Activated CD8-positive, alpha-beta memory T cell treated with anti-CD3 and anti-CD28 coated beads, Interleukin-2, amount 10 ng/mL, durations not matched to agents 7 days and 5 days (primary cell): ENCODE results near the gene TGFB1. TPM values are rescaled to one million over a fixed set of nuclear protein-coding genes. Genes with fewer than 3 reads are reported as not detected.
A peak's percentile ranks its signal among the peaks of the same experiment; 100 is the strongest.

Source experiments
- ATAC-seq: fragments of 150-1000 bp; cut with Tn5 transposase; one replicate; pipeline ENCODE4 v1.10.0; 2021; ENCODE audit warnings: moderate library complexity
- CTCF ChIA-PET: fragments of 350-600 bp; sonication (Branson Sonifier 250); formaldehyde crosslinking; loops from one replicate; lab custom pipeline; 2021; ENCODE audit warnings: antibody characterized with exemption; lab: Charles Lee
- DNase-seq: peaks from one replicate; pipeline ENCODE4 v3.0.0-alpha.2; 2020
- H3K27ac Mint-ChIP-seq: one replicate; pipeline ENCODE4 v1.8.0; 2021; ENCODE audit warnings: mild to moderate bottlenecking, mixed read lengths
- H3K27me3 Mint-ChIP-seq: one replicate; pipeline ENCODE4 v1.8.0; 2021; ENCODE audit warnings: mixed read lengths
- H3K36me3 Mint-ChIP-seq: one replicate; pipeline ENCODE4 v1.8.0; 2021; ENCODE audit warnings: mild to moderate bottlenecking, mixed read lengths
- H3K4me1 Mint-ChIP-seq: one replicate; pipeline ENCODE4 v1.8.0; 2021; ENCODE audit warnings: mixed read lengths
- H3K4me3 Mint-ChIP-seq: one replicate; pipeline ENCODE4 v1.8.0; 2021; ENCODE audit warnings: mild to moderate bottlenecking, moderate library complexity, mixed read lengths
- H3K9me3 Mint-ChIP-seq: one replicate; pipeline ENCODE4 v1.8.0; 2022; ENCODE audit warnings: low read depth, mixed read lengths
- total RNA-seq, 2 experiments: library from RNA; stranded (reverse); gene quantifications; one replicate each; pipeline ENCODE4 v1.2.3, GENCODE V29; 2021

The TGFB1 gene
- total RNA-seq, 2 experiments from 2014 or later, result 171 to 179 TPM

DNA sequence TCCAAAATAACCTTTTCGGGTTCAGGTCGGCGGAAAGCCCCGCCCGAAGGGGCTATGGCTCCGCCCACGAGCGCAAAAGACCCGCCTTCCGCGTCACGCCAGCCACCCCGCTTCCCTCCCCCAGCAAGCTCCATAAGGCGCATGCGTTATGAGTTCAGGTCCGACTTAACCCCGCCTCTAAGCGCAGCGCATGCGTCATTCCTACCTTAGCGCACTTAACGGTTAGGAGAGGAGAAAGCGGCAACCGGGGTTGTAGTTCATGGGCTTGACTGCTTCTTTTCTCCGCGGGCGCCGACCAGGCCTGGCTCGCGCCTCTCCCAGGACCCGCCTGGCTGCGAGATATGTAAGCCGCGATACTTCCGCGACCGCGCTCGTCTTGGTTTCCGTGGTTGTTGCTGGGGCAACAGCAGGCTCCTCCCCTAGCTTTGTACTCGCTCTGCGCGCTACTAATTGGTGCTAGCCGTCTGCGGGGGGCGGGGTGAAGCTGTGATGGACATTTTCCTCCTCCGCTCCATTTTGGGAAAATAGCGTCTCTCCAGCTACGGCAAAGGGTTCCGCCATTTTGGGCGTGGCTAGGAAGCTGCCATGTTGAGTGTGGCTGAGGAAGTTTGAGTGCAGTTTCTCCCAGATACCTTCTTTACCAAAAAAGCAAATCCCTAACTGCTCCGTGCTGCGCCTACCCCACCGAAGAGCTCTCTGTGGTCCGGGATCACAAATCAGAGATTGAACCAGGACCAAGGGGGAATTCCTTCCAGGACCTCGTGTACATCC, 10.2 kb upstream of the TGFB1 start, which contains the start of gene B9D2:
Gene B9D2, minus strand, starts transcription at position 397 of the 771 bp plus-strand sequence. CDS start 630 bp downstream, outside the sequence.
- CTCF ChIA-PET, result interaction anchor here (0.7 to 4.7 kb wide), 13 partner anchors 9 to 765 kb away, joined by 3 to 51 read pairs (median 4); partner anchors contain the start of genes DMAC2 and TGFB1
- H3K9me3 Mint-ChIP-seq, result no peaks in the 10 kb centered on the region

DNA sequence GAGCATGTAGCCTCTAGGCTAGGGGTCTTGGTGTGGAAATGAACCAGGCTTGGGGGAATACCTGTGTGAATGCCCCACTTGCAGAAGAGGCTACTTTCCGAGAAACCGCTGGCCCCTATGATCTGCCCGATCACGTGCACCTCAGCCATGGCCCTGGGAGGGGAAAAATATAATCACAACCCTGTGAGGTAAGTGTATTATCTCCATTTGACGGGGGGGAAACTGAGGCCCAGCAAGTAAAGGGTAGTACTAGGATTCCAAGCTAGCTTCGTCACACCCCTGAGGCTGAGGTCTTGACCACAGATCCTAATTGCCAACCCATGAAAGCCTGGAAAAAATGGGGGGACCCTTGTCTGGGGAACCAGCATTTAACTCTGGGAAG, 9.6 kb upstream of the TGFB1 start:
- peak overlapping the region; percentile 95 for H3K27ac Mint-ChIP-seq
- peaks cover 2% of the 10 kb centered on the region for H3K36me3 Mint-ChIP-seq
- H3K4me3 Mint-ChIP-seq, result peak overlapping the region; percentile 90
- H3K9me3 Mint-ChIP-seq, result no peaks in the 10 kb centered on the region
- ATAC-seq (no peak), DNase-seq (peak; percentile 41)
- CTCF ChIA-PET, result interaction anchor here (0.7 to 4.7 kb wide), 11 partner anchors 8 to 101 kb away, joined by 3 to 51 read pairs (median 11); partner anchors contain the start of genes DMAC2 and TGFB1
- peaks cover 30% of the 10 kb centered on the region for H3K4me1 Mint-ChIP-seq
- H3K27me3 Mint-ChIP-seq, result no peaks in the 10 kb centered on the region

More for the DNA sequence above, 10.2 kb upstream of the TGFB1 start, which contains the start of gene B9D2:
- peak within 1 kb of the TSS; percentile 90 for H3K4me3 Mint-ChIP-seq
- DNase-seq, result peak; percentile 99
- peak; percentile 95 for ATAC-seq
- no peaks in the 10 kb centered on the region for H3K27me3 Mint-ChIP-seq
- H3K36me3 Mint-ChIP-seq, result peaks cover 2% of the 10 kb centered on the region
- H3K27ac Mint-ChIP-seq, result peak within 1 kb of the TSS; percentile 95
- peaks cover 27% of the 10 kb centered on the region for H3K4me1 Mint-ChIP-seq

DNA sequence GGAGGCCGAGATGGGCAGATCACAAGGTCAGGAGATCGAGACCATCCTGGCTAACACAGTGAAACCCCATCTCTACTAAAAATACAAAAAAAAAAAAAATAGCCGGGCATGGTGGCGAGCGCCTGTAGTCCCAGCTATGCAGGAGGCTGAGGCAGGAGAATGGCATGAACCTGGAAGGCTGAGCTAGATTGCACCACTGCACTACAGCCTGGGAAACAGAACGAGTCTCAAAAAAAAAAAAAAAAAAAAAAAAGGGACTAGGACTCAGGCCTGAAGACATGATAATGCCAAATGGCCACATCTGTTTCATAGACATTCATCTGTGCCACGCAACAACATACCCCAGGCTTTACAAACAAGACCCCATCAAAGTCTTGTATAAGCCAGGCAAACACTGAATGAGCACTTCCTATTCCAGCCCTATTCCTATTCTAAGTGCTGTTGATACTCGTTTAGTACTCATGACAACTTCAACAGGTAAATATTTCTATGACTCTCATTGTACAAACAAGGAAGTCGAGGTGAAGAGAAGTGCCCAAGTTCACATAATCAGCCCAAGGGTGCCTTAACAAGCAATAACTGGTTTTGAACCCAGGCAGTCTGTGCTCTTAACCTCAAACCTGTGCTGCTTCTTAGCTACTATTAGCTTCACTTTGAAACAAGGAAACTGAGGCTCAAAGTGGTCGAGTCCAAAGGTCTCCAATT, 8.6 kb upstream of the TGFB1 start:
- Mint-ChIP-seq H3K9me3 (no peaks in the 10 kb centered on the region), H3K27me3 (no peaks in the 10 kb centered on the region), H3K4me1 (peaks cover 38% of the 10 kb centered on the region), H3K36me3 (peaks cover 2% of the 10 kb centered on the region), H3K27ac (peak overlapping the region; percentile 95), H3K4me3 (no peak overlapping the region)
- CTCF ChIA-PET, result interaction anchor here (3.1 to 4.7 kb wide), 2 partner anchors 10 to 13 kb away, joined by 11 to 51 read pairs; partner anchors contain the start of gene TGFB1
- ATAC-seq (no peak), DNase-seq (no peak)

DNA sequence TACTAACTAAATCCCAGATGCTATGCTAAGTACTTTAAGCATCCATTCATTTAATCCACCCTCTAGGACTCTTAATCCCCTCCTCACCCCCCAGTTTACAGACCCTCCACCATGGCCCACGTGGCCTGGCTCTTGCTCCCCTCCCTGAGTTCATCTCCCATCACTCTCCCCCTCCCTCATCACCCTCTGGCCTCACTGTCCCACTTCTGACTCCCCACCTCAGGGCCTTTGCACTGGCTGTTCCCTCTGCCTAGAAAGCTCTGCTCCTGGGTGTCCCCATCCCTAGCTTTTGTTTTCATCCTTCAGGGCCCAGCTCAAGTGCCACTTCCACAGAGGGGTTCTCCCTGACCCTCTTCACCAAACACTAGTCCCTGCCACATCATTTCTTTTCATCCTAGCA, 6.0 kb upstream of the TGFB1 start:
- CTCF ChIA-PET, result no interaction called here
- Mint-ChIP-seq H3K36me3 (peaks cover 4% of the 10 kb centered on the region), H3K4me1 (peaks cover 52% of the 10 kb centered on the region), H3K27ac (no peak overlapping the region), H3K27me3 (no peaks in the 10 kb centered on the region), H3K9me3 (no peaks in the 10 kb centered on the region), H3K4me3 (no peak overlapping the region)
- no peak for DNase-seq
- ATAC-seq, result no peak

DNA sequence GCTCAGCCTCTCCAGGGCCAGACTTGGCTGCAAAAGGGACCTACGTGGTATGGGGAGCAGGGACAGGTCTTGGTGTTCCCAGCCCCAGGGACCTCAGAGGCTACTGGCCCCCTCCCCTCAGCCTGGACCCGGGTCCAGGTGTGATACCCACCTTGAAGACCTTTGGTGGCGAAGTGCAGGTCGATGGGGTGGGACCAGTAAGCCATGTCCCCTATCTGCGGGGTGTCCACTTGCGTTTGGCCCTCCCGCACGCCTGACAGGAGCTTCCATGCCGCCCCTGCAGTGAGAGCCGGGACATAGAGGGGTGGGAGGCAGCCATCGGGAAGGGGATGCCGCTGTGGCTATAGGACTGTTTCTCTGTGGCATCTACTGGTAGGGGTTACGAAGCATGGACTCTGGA, 4.0 kb upstream of the TGFB1 start:
- CTCF ChIA-PET, result interaction anchor here (0.6 to 4.3 kb wide), 8 partner anchors 8 to 505 kb away, joined by 3 to 17 read pairs (median 3); partner anchors contain the start of gene HNRNPUL1
- Mint-ChIP-seq H3K36me3 (peaks cover 5% of the 10 kb centered on the region), H3K4me1 (peaks cover 45% of the 10 kb centered on the region), H3K27me3 (no peaks in the 10 kb centered on the region), H3K4me3 (no peak overlapping the region), H3K9me3 (no peaks in the 10 kb centered on the region), H3K27ac (peak overlapping the region; percentile 89)
- DNase-seq (no peak), ATAC-seq (no peak)

DNA sequence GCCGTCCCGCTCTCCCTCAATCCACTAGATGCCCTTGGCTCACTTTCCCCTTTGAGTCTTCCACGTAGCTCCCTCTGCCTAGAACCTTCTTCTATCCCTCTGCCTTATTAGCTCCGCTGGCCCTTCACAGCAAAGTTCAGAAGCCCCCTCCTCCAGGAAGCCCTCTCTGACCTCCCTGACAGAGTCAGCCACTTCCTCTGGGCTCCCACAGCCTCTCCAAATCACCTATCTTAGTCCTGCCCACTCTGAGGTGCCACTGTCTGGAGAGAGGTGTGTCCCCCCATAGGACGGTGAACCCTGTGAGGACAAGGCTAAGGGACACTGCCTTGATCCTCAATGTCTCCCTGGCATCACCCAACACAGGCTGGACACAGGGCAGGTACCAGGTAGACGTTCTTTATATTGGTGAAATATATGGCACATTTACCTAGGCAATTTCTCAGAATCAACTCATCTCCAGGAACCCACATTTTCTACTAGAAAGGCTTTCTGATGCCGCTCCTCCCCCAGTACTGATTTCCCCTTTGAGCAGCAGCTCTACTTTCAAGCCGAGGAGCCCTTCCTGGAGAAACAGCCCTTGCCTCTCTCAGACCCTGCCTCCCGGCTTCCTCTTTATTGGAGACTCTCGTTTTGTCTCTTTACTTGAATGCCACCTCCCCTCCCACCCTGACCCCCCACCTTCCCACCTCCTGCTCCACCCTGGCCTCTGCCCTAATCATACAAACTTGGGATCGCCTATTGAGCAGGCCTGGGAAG, 3.4 kb upstream of the TGFB1 start:
- Mint-ChIP-seq H3K4me1 (peaks cover 41% of the 10 kb centered on the region), H3K36me3 (peaks cover 7% of the 10 kb centered on the region), H3K27ac (peak overlapping the region; percentile 89), H3K9me3 (no peaks in the 10 kb centered on the region), H3K27me3 (no peaks in the 10 kb centered on the region), H3K4me3 (peak overlapping the region; percentile 7)
- DNase-seq, result peak; percentile 54
- ATAC-seq, result no peak
- CTCF ChIA-PET, result interaction anchor here (0.6 to 4.3 kb wide), 9 partner anchors 8 to 506 kb away, joined by 3 to 17 read pairs (median 3); partner anchors contain the start of genes B3GNT8 and HNRNPUL1

DNA sequence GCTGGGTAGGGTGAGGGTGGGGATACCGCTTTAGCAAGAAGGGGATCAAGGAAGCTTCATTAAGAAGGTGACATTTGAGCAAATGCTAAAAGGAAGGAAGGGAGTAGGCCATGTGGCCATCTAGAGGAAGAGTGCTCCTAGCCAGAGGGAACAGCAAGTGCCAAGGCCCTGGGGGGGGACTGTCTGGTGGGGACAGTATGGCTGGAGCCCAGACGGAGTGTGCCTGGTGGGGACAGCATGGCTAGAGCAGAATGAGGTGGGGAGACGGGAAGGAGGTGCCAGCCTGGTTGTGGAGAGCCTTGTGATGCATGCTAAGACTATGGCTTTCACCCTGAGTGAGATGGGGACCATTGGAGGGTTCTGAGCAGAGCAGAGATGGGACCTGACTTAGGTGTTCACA, 2.1 kb upstream of the TGFB1 start:
- no peak for DNase-seq
- peaks cover 10% of the 10 kb centered on the region for H3K36me3 Mint-ChIP-seq
- ATAC-seq, result no peak
- H3K9me3 Mint-ChIP-seq, result no peaks in the 10 kb centered on the region
- CTCF ChIA-PET, result interaction anchor here (1.0 to 4.3 kb wide), 10 partner anchors 8 to 152 kb away, joined by 3 to 17 read pairs (median 6); partner anchors contain the start of genes B9D2 and HNRNPUL1
- H3K4me3 Mint-ChIP-seq, result no peak overlapping the region
- H3K27me3 Mint-ChIP-seq, result no peaks in the 10 kb centered on the region
- H3K4me1 Mint-ChIP-seq, result peaks cover 43% of the 10 kb centered on the region
- H3K27ac Mint-ChIP-seq, result peak overlapping the region; percentile 76

DNA sequence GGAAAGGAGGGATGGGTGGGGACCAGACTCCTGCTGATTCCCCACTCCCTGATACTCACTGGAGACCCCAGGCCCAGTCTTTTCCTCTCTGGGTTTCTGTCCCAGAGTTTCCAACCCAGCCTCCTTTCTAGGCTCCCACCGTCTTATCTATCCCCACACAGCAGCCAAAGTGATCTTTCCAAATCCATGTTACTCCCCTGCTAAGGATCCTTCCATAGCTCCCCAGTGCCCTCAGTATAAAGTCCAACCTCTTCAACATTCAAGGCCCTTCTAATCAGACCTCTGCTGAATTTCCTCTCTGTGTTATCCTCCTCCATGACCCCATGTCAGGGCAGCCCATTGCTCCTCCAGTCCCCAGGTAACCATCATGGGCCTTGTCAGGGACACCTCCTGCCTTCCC, 1.3 kb upstream of the TGFB1 start:
- H3K27me3 Mint-ChIP-seq, result no peaks in the 10 kb centered on the region
- H3K27ac Mint-ChIP-seq, result peak overlapping the region; percentile 76
- DNase-seq (no peak), ATAC-seq (no peak)
- CTCF ChIA-PET, result interaction anchor here (0.9 to 4.3 kb wide), 11 partner anchors 9 to 151 kb away, joined by 3 to 17 read pairs (median 6); partner anchors contain the start of genes B9D2 and HNRNPUL1
- H3K36me3 Mint-ChIP-seq, result peaks cover 12% of the 10 kb centered on the region
- no peaks in the 10 kb centered on the region for H3K9me3 Mint-ChIP-seq
- H3K4me1 Mint-ChIP-seq, result peaks cover 45% of the 10 kb centered on the region
- peak overlapping the region; percentile 9 for H3K4me3 Mint-ChIP-seq

DNA sequence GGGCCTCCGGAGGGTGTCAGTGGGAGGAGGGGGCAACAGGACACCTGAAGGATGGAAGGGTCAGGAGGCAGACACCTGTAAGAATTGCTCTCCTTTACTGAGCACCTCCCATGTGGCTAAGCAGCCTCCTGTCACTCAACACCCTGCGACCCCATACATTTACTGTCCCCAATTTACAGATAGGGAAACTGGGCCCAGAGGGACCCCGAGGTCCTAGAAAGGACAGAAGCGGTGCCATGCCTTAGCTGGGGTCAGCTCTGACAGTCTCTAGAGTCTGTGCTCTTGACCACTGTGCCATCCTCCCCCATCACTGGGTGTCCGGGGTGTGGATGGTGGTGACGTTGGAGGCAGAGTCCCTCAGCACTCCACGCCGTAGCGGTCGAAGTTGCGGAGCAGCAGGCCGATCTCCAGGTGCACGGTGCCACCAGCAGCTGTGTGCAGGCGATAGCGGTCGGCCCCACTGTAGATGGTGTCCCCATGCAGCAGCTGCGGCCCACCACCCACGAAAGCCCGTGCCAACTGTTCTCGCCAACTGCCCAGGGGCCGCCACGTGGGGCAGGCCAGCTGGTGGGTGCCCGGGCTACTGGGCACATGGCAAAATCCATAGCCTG, 726 bp upstream of the TGFB1 start:
- no peak for ATAC-seq
- peak overlapping the region; percentile 59 for H3K4me3 Mint-ChIP-seq
- peak overlapping the region; percentile 88 for H3K27ac Mint-ChIP-seq
- H3K9me3 Mint-ChIP-seq, result no peaks in the 10 kb centered on the region
- H3K36me3 Mint-ChIP-seq, result peaks cover 17% of the 10 kb centered on the region
- CTCF ChIA-PET, result interaction anchor here (0.9 to 4.3 kb wide), 9 partner anchors 9 to 151 kb away, joined by 3 to 17 read pairs (median 6); partner anchors contain the start of genes B9D2 and HNRNPUL1
- no peaks in the 10 kb centered on the region for H3K27me3 Mint-ChIP-seq
- H3K4me1 Mint-ChIP-seq, result peaks cover 51% of the 10 kb centered on the region
- DNase-seq, result peak; percentile 43

DNA sequence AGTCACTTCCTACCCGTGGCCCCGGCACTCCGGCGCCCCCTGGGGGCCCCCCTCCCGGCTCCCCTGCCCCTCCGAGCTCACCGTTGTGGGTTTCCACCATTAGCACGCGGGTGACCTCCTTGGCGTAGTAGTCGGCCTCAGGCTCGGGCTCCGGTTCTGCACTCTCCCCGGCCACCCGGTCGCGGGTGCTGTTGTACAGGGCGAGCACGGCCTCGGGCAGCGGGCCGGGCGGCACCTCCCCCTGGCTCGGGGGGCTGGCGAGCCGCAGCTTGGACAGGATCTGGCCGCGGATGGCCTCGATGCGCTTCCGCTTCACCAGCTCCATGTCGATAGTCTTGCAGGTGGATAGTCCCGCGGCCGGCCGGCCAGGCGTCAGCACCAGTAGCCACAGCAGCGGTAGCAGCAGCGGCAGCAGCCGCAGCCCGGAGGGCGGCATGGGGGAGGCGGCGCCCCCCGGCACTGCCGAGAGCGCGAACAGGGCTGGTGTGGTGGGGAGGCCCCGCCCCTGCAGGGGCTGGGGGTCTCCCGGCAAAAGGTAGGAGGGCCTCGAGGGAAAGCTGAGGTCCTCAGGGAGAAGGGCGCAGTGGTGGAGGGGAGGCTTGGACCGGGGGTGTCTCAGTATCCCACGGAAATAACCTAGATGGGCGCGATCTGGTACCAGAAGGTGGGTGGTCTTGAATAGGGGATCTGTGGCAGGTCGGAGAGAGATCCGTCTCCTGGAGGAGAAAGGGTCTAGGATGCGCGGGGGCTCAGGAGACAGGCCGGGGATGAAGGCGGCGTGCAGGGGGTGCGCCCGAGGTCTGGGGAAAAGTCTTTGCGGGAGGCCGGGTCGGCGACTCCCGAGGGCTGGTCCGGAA, 885 bp downstream of the TGFB1 start:
- Mint-ChIP-seq H3K4me3 (peak overlapping the region; percentile 99), H3K9me3 (no peaks in the 10 kb centered on the region), H3K27ac (peak overlapping the region; percentile 93), H3K36me3 (peaks cover 30% of the 10 kb centered on the region), H3K27me3 (no peaks in the 10 kb centered on the region), H3K4me1 (peaks cover 56% of the 10 kb centered on the region)
- CTCF ChIA-PET, result interaction anchor here (0.7 to 3.2 kb wide), 18 partner anchors 9 to 149 kb away, joined by 3 to 51 read pairs (median 5); partner anchors contain the start of genes B3GNT8 and B9D2
- ATAC-seq (peak; percentile 18), DNase-seq (peak; percentile 86)

DNA sequence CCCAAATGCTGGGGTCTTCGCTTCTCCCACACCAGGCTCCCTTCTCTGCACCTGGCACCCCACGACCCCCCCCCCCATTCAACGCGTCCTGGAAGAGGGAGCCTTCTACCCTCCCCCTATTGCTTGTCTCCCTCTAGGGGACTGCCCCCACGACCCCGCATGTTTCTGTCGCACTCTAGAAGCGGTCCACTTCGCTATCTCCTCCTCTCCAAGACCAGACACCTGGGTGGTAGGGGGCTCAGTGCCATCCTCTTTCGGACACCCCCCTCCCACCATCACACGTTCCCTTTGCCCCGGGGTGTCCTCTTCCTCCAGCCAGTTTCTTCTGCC, 1.5 kb downstream of the TGFB1 start:
- H3K4me3 Mint-ChIP-seq, result peak overlapping the region; percentile 99
- H3K27me3 Mint-ChIP-seq, result no peaks in the 10 kb centered on the region
- no peaks in the 10 kb centered on the region for H3K9me3 Mint-ChIP-seq
- ATAC-seq (no peak), DNase-seq (no peak)
- peaks cover 33% of the 10 kb centered on the region for H3K36me3 Mint-ChIP-seq
- peaks cover 53% of the 10 kb centered on the region for H3K4me1 Mint-ChIP-seq
- CTCF ChIA-PET, result interaction anchor here (0.7 to 3.2 kb wide), 17 partner anchors 8 to 148 kb away, joined by 3 to 51 read pairs (median 5); partner anchors contain the start of genes B3GNT8 and B9D2
- H3K27ac Mint-ChIP-seq, result peak overlapping the region; percentile 93
